22Rv1 (cell line): ENCODE data around the gene OR1E2.
"Not testable (repeated sequence)": the region's sequence is repeated elsewhere in the genome, so short reads cannot be mapped to it uniquely, and the experiment has no call there.

Experiments
- H3K27ac ChIP-seq: fragments of 450-650 bp; 2 replicates; pipeline ENCODE4 v1.5.1; 2017
- ZFX ChIP-seq: fragments of 450-650 bp; IDR thresholded peaks from 2 replicates; pipeline ENCODE4 v1.6.1; 2017; ENCODE audit warnings: antibody characterized with exemption, borderline replicate concordance
- TF ChIP-seq, protein P1 (sequence below): fragments of 450-650 bp; IDR thresholded peaks from 2 replicates; pipeline ENCODE4 v1.5.1; 2017; ENCODE audit warnings: mild to moderate bottlenecking

Gene OR1E2

DNA sequence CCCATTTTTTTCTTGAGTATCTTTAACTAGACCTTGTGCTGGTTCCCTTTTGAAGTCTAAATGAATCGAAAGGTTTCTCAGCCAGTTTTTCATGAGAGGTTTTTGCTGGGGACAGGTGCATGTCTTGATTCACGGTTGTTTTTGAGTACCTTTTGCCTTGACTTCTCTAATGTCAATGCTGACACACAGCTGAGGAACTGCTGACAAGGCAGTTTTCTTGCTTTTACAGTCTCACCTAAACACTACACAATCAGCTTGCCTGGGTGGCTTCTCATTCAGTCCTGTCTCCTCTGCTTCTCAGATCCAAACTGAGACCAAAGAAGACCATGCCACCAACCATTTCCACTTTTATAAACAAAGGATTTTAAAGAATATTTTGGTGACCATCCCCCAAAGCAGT, 15.4 kb downstream of the OR1E2 start:
- TF ChIP-seq, protein P1, sequence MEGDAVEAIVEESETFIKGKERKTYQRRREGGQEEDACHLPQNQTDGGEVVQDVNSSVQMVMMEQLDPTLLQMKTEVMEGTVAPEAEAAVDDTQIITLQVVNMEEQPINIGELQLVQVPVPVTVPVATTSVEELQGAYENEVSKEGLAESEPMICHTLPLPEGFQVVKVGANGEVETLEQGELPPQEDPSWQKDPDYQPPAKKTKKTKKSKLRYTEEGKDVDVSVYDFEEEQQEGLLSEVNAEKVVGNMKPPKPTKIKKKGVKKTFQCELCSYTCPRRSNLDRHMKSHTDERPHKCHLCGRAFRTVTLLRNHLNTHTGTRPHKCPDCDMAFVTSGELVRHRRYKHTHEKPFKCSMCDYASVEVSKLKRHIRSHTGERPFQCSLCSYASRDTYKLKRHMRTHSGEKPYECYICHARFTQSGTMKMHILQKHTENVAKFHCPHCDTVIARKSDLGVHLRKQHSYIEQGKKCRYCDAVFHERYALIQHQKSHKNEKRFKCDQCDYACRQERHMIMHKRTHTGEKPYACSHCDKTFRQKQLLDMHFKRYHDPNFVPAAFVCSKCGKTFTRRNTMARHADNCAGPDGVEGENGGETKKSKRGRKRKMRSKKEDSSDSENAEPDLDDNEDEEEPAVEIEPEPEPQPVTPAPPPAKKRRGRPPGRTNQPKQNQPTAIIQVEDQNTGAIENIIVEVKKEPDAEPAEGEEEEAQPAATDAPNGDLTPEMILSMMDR: no peak
- no peak for TF ChIP-seq ZFX
- no peak overlapping the region for H3K27ac ChIP-seq

DNA sequence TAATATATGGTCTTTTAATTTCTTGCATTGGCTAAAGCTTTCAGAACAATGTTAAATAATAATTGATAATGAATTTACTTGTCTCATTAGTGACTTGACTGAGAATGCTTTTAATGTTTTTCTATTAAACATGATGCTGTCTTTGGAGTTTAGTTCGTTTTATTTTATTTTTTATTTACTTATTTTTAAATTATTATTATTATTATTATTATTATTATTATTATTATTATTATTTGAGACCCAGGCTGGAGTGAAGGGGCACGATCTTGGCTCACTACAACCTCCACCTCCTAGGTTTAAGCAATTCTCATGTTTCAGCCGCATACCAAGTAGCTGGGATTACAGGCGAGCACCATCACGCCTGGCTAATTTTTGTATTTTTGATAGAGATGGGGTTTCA, 18.0 kb downstream of the OR1E2 start:
- TF ChIP-seq ZFX: no peak
- TF ChIP-seq, protein P1: no peak
- H3K27ac ChIP-seq: no peak overlapping the region

DNA sequence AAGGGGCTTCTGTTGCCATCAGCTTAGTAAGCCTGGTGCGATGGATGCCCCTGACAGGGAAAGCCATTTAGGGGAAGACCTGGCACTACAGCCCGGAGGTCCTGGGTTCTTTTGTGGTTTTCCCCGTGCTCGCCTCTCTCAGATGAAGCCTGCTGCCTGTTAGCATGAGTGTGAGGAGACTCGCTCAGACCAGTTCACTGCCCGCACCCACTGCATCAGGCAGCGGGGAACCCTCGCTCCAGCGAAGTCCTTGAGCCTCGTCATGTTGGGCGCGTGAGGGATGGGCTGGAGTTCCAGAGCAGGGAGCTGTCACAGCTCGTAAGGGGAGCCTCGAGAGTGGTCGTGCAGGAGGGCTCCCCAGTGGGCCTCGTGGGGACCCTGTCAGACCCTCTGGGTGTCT, 21.4 kb downstream of the OR1E2 start:
- not testable (repeated sequence) for H3K27ac ChIP-seq

DNA sequence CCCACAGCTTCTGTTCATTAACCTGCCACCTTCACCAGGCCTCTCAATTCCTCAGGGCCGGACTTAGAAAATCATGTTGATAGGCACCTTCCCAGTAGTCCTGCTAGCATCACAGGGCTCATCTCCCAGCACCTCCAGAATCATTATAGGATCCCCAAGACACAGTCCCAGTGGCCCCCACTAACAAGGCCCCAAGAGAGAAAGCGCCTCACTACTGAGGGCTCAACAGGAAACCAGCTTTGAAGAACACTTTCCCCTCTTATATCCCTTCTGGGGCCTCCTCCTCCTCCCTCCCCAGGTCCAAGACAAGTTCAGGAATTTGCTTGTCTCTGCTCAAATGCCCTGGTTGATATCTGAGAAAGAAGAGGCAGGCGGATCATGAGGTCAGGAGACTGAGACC, 22.6 kb downstream of the OR1E2 start, which contains the start of gene OR3A3:
Gene OR3A3, plus strand, starts transcription at position 301 of the 400 bp plus-strand sequence.
- H3K27ac ChIP-seq: no peak within 1 kb of the TSS
- TF ChIP-seq ZFX: no peak
- TF ChIP-seq, protein P1: no peak

DNA sequence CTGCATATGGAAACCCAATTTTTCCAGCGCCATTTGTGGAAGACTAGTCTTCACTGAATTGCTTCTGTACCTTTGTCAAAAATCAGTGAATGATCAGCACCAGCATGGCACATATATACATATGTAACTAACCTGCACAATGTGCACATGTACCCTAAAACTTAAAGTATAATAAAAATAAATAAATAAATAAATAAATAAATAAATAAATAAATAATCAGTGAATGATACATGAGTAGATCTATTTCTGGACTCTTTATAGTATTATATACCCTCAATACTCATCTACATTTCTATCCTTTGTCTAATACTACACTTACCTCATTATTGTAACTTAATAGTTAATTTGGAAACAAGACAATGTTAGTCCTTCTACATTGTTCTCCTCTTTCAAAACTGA, 29.8 kb downstream of the OR1E2 start:
- not testable (repeated sequence) for H3K27ac ChIP-seq

DNA sequence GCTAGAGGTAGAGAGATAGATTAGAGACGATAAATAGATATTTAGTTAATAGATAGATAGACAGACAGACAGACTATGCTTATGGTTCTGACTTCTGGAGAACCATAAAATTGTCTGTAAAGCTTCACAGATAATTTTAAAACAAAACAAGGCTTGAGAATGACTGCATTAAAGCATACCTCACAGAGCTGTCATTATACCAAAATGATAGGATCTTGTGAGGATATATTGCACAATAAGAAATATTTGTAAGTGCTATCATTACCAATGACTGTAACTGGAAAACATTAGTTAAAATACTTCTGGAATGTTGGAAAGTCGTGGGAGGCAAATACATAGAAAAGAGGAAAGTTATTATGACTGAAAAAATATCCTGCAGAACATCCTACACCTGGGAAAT, 31.9 kb downstream of the OR1E2 start:
- TF ChIP-seq ZFX: no peak
- TF ChIP-seq, protein P1: no peak

DNA sequence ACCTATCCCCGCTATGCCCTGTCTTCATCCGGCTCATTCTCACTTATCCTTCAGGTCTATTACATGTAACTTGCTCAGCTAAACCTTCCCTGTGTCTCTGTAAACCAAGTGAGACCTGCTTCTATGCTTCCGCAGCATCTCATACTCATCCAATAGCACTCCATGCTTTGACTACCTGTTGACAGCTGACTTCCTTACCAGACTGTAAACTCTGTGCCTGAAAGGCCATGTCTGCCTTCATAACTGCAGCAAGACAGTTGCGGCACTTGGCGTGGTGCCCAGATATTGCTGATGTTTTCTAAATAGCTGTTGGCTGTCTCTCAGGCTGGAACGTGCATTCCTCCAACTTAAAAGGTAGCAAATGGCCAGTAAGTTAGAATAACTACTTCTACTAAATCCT, 33.6 kb downstream of the OR1E2 start:
- no peak overlapping the region for H3K27ac ChIP-seq
- no peak for TF ChIP-seq ZFX
- TF ChIP-seq, protein P1: no peak

More for the DNA sequence above, 31.9 kb downstream of the OR1E2 start:
- no peak overlapping the region for H3K27ac ChIP-seq

DNA sequence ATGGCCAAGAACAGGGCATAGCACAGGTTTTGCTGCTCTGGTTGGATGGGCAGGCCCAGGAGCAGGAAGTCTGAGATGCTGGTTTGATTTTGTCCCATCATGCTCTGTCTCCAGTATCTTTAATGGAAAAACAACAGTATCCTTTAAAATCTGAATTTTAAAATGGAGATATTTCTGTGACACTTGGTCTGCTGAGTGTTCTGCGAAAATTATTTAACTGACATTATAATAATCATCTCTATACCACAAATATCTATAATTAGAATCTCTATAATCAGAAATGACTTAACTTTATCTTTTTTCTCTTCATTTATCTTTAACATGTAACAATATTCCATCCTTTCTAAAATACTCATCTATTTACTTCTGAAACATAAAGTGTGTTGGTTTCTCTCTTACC, 35.3 kb downstream of the OR1E2 start, which contains the start of gene OR1E1:
Gene OR1E1, minus strand, starts transcription at position 101 of the 400 bp plus-strand sequence. Its CDS starts 0 bp downstream, at position 101.
- no peak within 1 kb of the TSS for H3K27ac ChIP-seq
- TF ChIP-seq, protein P1: no peak
- TF ChIP-seq ZFX: no peak

DNA sequence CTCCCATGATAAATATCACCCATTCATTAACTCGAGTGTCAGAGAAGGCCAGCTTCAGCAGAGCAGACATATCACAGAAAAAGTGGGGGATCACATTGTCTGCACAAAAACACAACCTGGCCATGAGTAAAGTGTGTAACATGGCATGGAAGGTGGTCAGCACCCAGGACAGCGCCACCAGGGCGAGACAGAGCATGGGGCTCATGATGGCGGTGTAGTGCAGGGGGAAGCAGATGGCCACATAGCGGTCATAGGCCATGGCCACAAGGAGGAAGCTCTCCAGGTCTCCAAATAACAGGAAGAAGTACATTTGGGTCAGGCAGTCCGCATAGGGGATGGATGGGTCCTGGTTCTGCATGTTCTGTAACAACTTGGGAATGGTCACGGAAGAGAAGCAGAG, 35.8 kb downstream of the OR1E2 start:
- not testable (repeated sequence) for H3K27ac ChIP-seq
